Testis (tissue), 3 donors: ENCODE measurements around the gene KLF1. TPM values are rescaled to one million over a fixed set of nuclear protein-coding genes. Genes with fewer than 3 reads are reported as not detected.
"Not testable (repeated sequence)": the region's sequence is repeated elsewhere in the genome, so short reads cannot be mapped to it uniquely, and the experiment has no call there.

Experiments
- DNase-seq: peaks from one replicate; pipeline ENCODE4 v3.0.0-alpha.2; 2019
- H3K27ac ChIP-seq, 2 donors: fragments of 200-600 bp; sonication (generic); one replicate each; pipeline ENCODE4 v1.5.1; 2019
- H3K27me3 ChIP-seq: fragments of 200-600 bp; sonication (generic); one replicate; pipeline ENCODE4 v1.5.1; 2019
- H3K36me3 ChIP-seq: fragments of 200-600 bp; sonication (generic); one replicate; pipeline ENCODE4 v1.5.1; 2017; ENCODE audit warnings: low read depth; ENCODE audit errors: missing control alignments
- H3K4me1 ChIP-seq: fragments of 200-600 bp; sonication (generic); one replicate; pipeline ENCODE4 v1.5.1; 2019
- H3K4me3 ChIP-seq, 2 donors: fragments of 200-600 bp; sonication (generic); one replicate each; pipeline ENCODE4 v1.5.1; 2017 to 2019
- H3K9me3 ChIP-seq: fragments of 200-600 bp; sonication (generic); one replicate; pipeline ENCODE4 v1.5.1; 2017
- POLR2A ChIP-seq: fragments of 450-650 bp; IDR thresholded peaks from one replicate; pipeline ENCODE4 v1.6.1; 2017; ENCODE audit warnings: antibody characterized with exemption, mild to moderate bottlenecking, moderate library complexity
- WGBS, 2 donors: methylation state at CpG; one replicate each; pipeline ENCODE4 v1.1.5; 2018; 5-methylcytosine and 5-hydroxymethylcytosine counted together
- intact Hi-C: fragments of 100-400 bp; cut with DNase I; formaldehyde crosslinking; loops from one replicate; pipeline ENCODE4 v1.15.1; 2023; ENCODE audit warnings: low total_unique reads
- polyA plus RNA-seq: library from polyadenylated mRNA; stranded (reverse); fragments of 350-450 nt; fragmentation: Illumina TruSeq; extraction: RNeasy Lipid Tissue Mini Kit (QIAGEN cat#74804); gene quantifications from one replicate; pipeline ENCODE4 v1.2.3, GENCODE V29; 2014; ENCODE audit warnings: low read depth, low replicate concordance; ENCODE audit not compliant: insufficient read depth
- total RNA-seq, 2 donors: library from RNA; depleted of rRNA; stranded (reverse); fragments of >200 nt; gene quantifications; one replicate each; pipeline ENCODE4 v1.2.3, GENCODE V29; 2016
- TF ChIP-seq, protein P1 (sequence below), 3 experiments: fragments of 450-650 bp in 2 of 3; fragments of 200-600 bp in 1 of 3; sonication (generic) in 1 of 3; IDR thresholded peaks; one replicate each; pipeline ENCODE4 v1.5.1; 2016 to 2019; ENCODE audit warnings: antibody characterized with exemption in 3 of 3, mild to moderate bottlenecking in 2 of 3, moderate library complexity in 1 of 3

Gene KLF1
- total and polyA plus RNA-seq, 3 donors from 2014 or later: 0.24 to 0.31 TPM; not detected in 1

DNA sequence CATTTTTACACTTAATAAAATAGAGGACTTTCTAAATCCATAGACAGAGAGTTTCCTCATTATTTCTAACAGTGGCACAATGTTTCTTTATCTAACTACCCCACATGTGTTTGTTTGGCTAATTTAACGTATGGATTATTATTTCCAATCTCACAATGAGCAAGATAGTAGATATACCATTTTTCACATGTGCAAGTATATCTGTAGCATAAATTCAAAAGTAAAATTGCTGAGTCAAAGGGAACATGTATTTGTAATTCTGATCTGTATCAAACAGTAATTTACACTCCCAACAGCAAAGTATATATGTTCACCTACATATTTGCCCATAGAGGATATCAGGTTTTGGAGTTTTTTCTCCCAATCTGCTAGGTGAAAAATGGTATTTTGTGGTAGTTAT is 30.3 kb downstream of the KLF1 start:
- DNase-seq: no peak
- TF ChIP-seq, protein P1, sequence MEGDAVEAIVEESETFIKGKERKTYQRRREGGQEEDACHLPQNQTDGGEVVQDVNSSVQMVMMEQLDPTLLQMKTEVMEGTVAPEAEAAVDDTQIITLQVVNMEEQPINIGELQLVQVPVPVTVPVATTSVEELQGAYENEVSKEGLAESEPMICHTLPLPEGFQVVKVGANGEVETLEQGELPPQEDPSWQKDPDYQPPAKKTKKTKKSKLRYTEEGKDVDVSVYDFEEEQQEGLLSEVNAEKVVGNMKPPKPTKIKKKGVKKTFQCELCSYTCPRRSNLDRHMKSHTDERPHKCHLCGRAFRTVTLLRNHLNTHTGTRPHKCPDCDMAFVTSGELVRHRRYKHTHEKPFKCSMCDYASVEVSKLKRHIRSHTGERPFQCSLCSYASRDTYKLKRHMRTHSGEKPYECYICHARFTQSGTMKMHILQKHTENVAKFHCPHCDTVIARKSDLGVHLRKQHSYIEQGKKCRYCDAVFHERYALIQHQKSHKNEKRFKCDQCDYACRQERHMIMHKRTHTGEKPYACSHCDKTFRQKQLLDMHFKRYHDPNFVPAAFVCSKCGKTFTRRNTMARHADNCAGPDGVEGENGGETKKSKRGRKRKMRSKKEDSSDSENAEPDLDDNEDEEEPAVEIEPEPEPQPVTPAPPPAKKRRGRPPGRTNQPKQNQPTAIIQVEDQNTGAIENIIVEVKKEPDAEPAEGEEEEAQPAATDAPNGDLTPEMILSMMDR (IDR thresholded peaks at IDR 0.05): no peak
- TF ChIP-seq POLR2A: no peak
- no peaks in the 10 kb centered on the region for H3K27me3 ChIP-seq
- WGBS, 2 donors: 82 to 83% methylated on average over 1 of the region's 1 CpG
- no peaks in the 10 kb centered on the region for H3K4me1 ChIP-seq
- intact Hi-C loops: no loop called here
- H3K36me3 ChIP-seq: no peaks in the 10 kb centered on the region
- H3K27ac ChIP-seq: no peak overlapping the region
- H3K9me3 ChIP-seq: no peaks in the 10 kb centered on the region
- H3K4me3 ChIP-seq: no peak overlapping the region

DNA sequence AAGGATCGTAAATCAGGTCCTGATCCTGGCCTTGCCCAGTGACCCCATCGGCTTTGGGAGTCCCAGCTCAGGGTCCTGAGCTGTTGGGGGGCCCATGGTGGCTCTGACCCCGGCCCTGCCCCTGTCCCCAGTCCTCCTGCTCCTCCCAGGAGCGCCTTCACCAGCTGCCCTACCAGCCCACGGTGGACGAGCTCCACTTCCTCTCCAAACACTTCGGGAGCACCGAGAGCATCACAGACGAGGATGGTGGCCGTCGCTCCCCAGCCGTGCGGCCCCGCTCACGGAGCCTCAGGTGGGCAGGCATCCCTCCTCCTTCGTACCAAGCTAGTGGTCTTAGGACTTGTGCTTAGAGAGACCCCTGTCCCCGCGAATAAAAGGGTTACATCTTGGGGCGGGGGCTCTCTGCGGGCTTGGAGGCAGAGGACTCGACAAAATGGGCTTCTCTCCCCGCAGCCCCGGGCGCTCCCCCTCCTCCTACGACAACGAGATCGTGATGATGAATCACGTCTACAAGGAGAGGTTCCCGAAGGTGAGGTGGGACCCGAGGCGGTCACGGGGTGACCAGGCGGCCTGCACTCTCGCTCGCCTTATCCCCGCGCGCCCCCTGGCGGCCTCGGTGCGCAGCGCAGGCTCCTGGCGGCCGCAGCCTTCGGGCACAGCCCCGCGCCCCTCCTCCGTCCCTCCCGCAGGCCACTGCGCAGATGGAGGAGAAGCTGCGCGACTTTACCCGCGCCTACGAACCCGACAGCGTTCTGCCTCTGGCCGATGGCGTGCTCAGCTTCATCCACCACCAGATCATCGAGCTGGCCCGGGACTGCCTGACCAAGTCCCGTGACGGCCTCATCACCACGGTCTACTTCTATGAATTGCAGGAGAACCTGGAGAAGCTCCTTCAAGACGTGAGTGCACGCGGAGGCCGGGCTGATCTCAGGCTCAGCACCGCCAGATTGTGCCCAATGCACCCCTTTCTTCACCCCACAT is 39.6 kb downstream of the KLF1 start:
- TF ChIP-seq, protein P1 (IDR thresholded peaks at IDR 0.05): peak; percentile 97 to 98 (median 97)
- no peak for TF ChIP-seq POLR2A

DNA sequence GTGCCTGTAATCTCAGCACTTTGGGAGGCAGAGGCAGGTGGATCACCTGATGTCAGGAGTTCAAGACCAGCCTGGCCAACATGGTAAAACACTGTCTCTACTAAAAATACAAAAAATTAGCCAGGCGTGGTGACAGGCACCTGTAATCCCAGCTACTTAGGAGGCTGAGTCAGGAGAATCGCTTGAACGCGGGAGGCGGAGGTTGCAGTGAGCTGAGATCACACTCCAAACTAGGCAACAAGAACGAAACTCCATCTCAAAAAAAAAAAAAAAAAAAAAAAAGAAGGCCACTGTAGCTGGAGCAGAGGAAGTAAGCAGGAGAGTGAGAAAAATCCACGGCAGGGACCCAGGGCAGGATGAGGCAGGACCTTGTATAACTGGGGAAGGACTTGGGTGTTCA is 40.4 kb downstream of the KLF1 start:
- not testable (repeated sequence) for H3K4me3 ChIP-seq, H3K36me3 ChIP-seq
- WGBS, 2 donors: 79 to 92% methylated on average over 7 of the region's 7 CpGs

More for the DNA sequence above, 39.6 kb downstream of the KLF1 start:
- Histone ChIP-seq H3K9me3 (no peaks in the 10 kb centered on the region), H3K4me3 (peak overlapping the region in 1 of 2 donors; percentile 18), H3K36me3 (no peaks in the 10 kb centered on the region), H3K27ac (no peak overlapping the region), H3K4me1 (peaks cover 8% of the 10 kb centered on the region), H3K27me3 (no peaks in the 10 kb centered on the region)
- WGBS, 2 donors: 10 to 23% methylated on average over 7 to 63 of the region's 69 CpGs
- DNase-seq: peak; percentile 90
- intact Hi-C loops: loop anchor here (10.0 kb wide), 1 partner anchor 73 kb away; the partner anchor contains the start of gene HOOK2

DNA sequence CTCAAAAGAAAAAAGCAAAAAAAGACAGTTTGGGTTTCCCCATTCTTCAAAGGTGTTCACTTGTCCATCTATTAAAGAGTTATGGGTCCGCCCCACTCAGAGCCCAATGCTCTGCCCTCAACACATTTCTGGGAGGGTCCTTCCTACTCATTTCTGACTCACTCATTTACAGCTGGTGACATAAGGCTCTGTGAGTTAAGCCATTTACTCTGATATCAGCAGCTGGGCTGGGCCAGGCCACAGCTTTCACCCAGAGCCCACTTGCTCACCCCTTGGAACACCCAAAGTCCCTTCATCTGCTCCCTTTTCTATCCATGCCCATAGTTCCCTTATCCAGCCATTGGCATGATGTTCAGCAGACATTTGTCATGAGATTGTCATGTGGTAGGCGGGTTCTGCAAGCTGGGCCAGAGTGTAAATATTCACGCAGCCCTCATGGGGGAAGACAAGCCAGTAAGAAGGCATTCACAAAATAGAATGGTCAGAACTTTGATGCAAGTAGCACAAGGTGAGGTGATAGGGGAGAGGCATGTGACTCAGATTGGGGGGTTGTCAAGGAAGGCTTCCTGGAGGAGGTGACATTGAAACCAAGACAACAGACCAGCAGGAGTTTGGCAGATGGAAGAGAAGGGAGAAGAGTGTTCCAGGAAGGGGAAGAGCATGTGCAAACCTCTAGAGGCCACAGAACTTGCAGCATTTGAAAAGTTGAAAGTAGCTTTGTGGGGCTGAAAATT is 42.8 kb downstream of the KLF1 start:
- H3K36me3 ChIP-seq: no peaks in the 10 kb centered on the region
- intact Hi-C loops: loop anchor here (10.0 kb wide), 1 partner anchor 69 kb away; the partner anchor contains the start of gene HOOK2
- no peak for TF ChIP-seq POLR2A
- TF ChIP-seq, protein P1 (IDR thresholded peaks at IDR 0.05): no peak
- WGBS, 2 donors: 83 to 92% methylated on average over 3 of the region's 3 CpGs
- DNase-seq: no peak
- H3K4me3 ChIP-seq: no peak overlapping the region
- H3K27ac ChIP-seq: no peak overlapping the region
- peaks cover 8% of the 10 kb centered on the region for H3K4me1 ChIP-seq
- H3K27me3 ChIP-seq: no peaks in the 10 kb centered on the region
- H3K9me3 ChIP-seq: no peaks in the 10 kb centered on the region

More for the DNA sequence above, 40.4 kb downstream of the KLF1 start:
- not testable (repeated sequence) for H3K27me3 ChIP-seq, DNase-seq, H3K4me1 ChIP-seq, H3K27ac ChIP-seq, H3K9me3 ChIP-seq
- intact Hi-C loops: loop anchor here (10.0 kb wide), 1 partner anchor 72 kb away; the partner anchor contains the start of gene HOOK2

DNA sequence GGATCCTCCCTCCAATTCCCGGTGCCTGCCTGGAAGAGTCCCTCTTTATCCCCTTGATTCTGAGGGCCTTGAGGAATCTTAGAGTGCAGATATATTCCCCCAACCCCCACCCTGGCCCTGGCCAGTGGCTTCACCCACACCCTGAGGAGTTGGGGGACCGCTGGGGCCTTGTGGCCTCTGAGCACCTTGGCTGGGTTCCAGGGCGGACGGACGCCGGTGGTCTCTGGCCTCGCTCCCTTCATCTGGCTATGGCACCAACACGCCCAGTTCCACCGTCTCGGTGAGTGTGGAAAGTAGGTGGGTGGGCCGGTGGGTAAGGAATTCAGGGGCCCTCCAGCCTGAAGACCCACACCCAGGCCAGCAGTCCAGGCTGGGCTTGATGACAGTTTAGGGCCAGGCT is 43.7 kb downstream of the KLF1 start:
- H3K4me3 ChIP-seq: no peak overlapping the region
- H3K27me3 ChIP-seq: no peaks in the 10 kb centered on the region
- intact Hi-C loops: loop anchor here (10.0 kb wide), 1 partner anchor 69 kb away; the partner anchor contains the start of gene HOOK2
- DNase-seq: no peak
- no peak for TF ChIP-seq POLR2A
- TF ChIP-seq, protein P1 (IDR thresholded peaks at IDR 0.05): no peak
- no peaks in the 10 kb centered on the region for H3K36me3 ChIP-seq
- peaks cover 8% of the 10 kb centered on the region for H3K4me1 ChIP-seq
- no peaks in the 10 kb centered on the region for H3K9me3 ChIP-seq
- H3K27ac ChIP-seq: no peak overlapping the region
- WGBS, 2 donors: 82 to 89% methylated on average over 8 to 11 of the region's 11 CpGs
